Type B pancreatic cell (in vitro differentiated cells): Measurements from ENCODE around the gene KBTBD4. TPM values are rescaled to one million over a fixed set of nuclear protein-coding genes. Genes with fewer than 3 reads are reported as not detected.

Experiments used
- DNase-seq: peaks from one replicate; pipeline ENCODE4 v3.0.0; 2021; ENCODE audit warnings: mixed read lengths; ENCODE audit not compliant: unreplicated experiment; ENCODE audit errors: extremely low spot score
- H3K27ac Mint-ChIP-seq: 2 replicates; pipeline ENCODE4 v1.8.0; 2021; ENCODE audit warnings: mild to moderate bottlenecking, mixed read lengths
- H3K27me3 Mint-ChIP-seq: 2 replicates; pipeline ENCODE4 v1.8.0; 2021; ENCODE audit warnings: mixed read lengths
- H3K36me3 Mint-ChIP-seq: 2 replicates; pipeline ENCODE4 v1.8.0; 2021; ENCODE audit warnings: mixed read lengths
- H3K4me1 Mint-ChIP-seq: one replicate; pipeline ENCODE4 v1.8.0; 2021; ENCODE audit warnings: mixed read lengths; ENCODE audit not compliant: unreplicated experiment
- H3K4me3 Mint-ChIP-seq: 2 replicates; pipeline ENCODE4 v1.8.0; 2021; ENCODE audit warnings: mild to moderate bottlenecking, mixed read lengths
- H3K9me3 Mint-ChIP-seq: 2 replicates; pipeline ENCODE4 v1.8.0; 2021; ENCODE audit warnings: mixed read lengths
- total RNA-seq: library from RNA; stranded (reverse); gene quantifications from 2 replicates; pipeline ENCODE4 v1.2.1, GENCODE V29; 2021; ENCODE audit warnings: low replicate concordance
- TF ChIP-seq, protein P1 (sequence below): fragments of 200-600 bp; sonication (generic); conservative IDR thresholded peaks from 2 replicates; pipeline ENCODE4 v1.5.0; 2021; ENCODE audit warnings: antibody characterized with exemption, mild to moderate bottlenecking

Gene KBTBD4
- total RNA-seq, 1 donor from 2014 or later: 18.0 TPM

GRCh38 chr11:47593934-47594855, 15.4 kb upstream of the KBTBD4 start, which contains the start of gene C1QTNF4:
TSS of gene C1QTNF4 (minus strand) at chr11:47594411. CDS start at chr11:47590810, 3,601 bp downstream.
- no peaks in the 10 kb centered on the region for H3K9me3 Mint-ChIP-seq
- H3K36me3 Mint-ChIP-seq: no peaks in the 10 kb centered on the region
- H3K27ac Mint-ChIP-seq: peak within 1 kb of the TSS; percentile 5
- peaks cover 40% of the 10 kb centered on the region for H3K27me3 Mint-ChIP-seq
- TF ChIP-seq, protein P1, sequence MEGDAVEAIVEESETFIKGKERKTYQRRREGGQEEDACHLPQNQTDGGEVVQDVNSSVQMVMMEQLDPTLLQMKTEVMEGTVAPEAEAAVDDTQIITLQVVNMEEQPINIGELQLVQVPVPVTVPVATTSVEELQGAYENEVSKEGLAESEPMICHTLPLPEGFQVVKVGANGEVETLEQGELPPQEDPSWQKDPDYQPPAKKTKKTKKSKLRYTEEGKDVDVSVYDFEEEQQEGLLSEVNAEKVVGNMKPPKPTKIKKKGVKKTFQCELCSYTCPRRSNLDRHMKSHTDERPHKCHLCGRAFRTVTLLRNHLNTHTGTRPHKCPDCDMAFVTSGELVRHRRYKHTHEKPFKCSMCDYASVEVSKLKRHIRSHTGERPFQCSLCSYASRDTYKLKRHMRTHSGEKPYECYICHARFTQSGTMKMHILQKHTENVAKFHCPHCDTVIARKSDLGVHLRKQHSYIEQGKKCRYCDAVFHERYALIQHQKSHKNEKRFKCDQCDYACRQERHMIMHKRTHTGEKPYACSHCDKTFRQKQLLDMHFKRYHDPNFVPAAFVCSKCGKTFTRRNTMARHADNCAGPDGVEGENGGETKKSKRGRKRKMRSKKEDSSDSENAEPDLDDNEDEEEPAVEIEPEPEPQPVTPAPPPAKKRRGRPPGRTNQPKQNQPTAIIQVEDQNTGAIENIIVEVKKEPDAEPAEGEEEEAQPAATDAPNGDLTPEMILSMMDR: no peak
- H3K4me1 Mint-ChIP-seq: peaks cover 13% of the 10 kb centered on the region
- H3K4me3 Mint-ChIP-seq: peak within 1 kb of the TSS; percentile 82
- no peak for DNase-seq

GRCh38 chr11:47593492-47593933, 14.7 kb upstream of the KBTBD4 start:
- Mint-ChIP-seq H3K27me3 (peaks cover 40% of the 10 kb centered on the region), H3K4me1 (peaks cover 10% of the 10 kb centered on the region), H3K9me3 (no peaks in the 10 kb centered on the region), H3K4me3 (peak overlapping the region; percentile 82), H3K27ac (no peak overlapping the region), H3K36me3 (no peaks in the 10 kb centered on the region)
- TF ChIP-seq, protein P1: no peak
- no peak for DNase-seq

DNA sequence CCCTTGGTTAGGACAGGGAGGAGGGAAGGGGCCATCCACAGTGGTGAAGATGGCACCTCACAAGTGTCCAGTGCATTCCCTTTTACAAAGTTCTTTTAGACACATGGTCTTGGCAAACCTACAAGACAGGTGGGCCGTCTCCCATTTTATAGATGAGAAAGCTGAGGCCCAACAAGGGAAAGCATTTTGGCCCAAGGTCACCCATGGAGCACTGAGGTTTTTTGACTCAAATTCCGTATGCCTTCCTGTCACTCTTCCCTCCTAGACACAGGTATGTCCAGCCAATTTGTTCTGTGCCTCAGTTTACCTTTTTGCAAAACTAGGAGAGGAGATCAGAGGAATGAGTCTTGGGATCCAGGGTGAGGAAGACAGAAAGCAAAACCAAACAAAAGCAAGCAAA, 14.2 kb upstream of the KBTBD4 start:
- Mint-ChIP-seq H3K27me3 (peaks cover 40% of the 10 kb centered on the region), H3K27ac (no peak overlapping the region), H3K4me1 (peaks cover 10% of the 10 kb centered on the region), H3K9me3 (no peaks in the 10 kb centered on the region), H3K36me3 (no peaks in the 10 kb centered on the region), H3K4me3 (peak overlapping the region; percentile 82)
- no peak for DNase-seq
- TF ChIP-seq, protein P1: no peak

DNA sequence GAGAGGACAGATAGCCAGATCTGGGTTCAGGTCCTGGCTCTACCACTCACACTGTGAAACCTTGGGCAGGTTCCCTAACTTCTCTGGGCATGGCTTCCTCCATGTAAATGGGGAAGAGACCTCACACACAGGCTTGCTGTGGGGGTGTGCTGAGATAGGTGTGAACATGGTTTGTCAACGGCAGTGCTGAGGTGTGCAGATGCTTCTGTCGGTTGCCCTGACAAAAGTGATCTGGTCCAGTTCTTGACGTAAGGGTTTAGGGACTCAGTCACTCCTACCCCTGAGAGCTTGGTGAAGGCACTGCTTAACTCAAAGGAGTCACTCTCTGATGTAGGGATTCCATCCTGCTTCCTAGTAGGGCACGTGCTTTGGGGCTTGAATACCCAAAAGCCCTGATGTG, 13.5 kb upstream of the KBTBD4 start:
- Mint-ChIP-seq H3K9me3 (no peaks in the 10 kb centered on the region), H3K36me3 (no peaks in the 10 kb centered on the region), H3K27ac (no peak overlapping the region), H3K4me1 (peaks cover 10% of the 10 kb centered on the region), H3K27me3 (peaks cover 40% of the 10 kb centered on the region), H3K4me3 (peak overlapping the region; percentile 41)
- TF ChIP-seq, protein P1: no peak
- no peak for DNase-seq

- Mint-ChIP-seq H3K4me1 (peaks cover 10% of the 10 kb centered on the region), H3K36me3 (no peaks in the 10 kb centered on the region), H3K27me3 (peaks cover 40% of the 10 kb centered on the region), H3K27ac (no peak overlapping the region), H3K9me3 (no peaks in the 10 kb centered on the region), H3K4me3 (no peak overlapping the region)
- no peak for DNase-seq
- TF ChIP-seq, protein P1: no peak
Measured at GRCh38 chr11:47591764-47592163, 13.0 kb upstream of the KBTBD4 start.
